Trophoblast cell (in vitro differentiated cells and primary cell): Measurements from ENCODE around the gene CACNA2D3.

Source experiments
- DNase-seq, 2 donors: peaks; one replicate each; pipeline ENCODE4 v3.0.0-alpha.2; 2016
- H2AFZ ChIP-seq: 2 replicates; pipeline ENCODE4 v1.6.1; 2013; ENCODE audit warnings: low read length, moderate library complexity, mild to moderate bottlenecking; ENCODE audit not compliant: insufficient read depth, poor library complexity
- H2AK5ac ChIP-seq: 2 replicates; pipeline ENCODE4 v1.6.1; 2013; ENCODE audit warnings: mild to moderate bottlenecking, low read length
- H2BK120ac ChIP-seq: 2 replicates; pipeline ENCODE4 v1.6.1; 2013; ENCODE audit warnings: low read length, mild to moderate bottlenecking, moderate library complexity; ENCODE audit not compliant: insufficient read depth, poor library complexity
- H2BK12ac ChIP-seq: 2 replicates; pipeline ENCODE4 v1.6.1; 2013; ENCODE audit warnings: mild to moderate bottlenecking, low read length, moderate library complexity
- H2BK5ac ChIP-seq: 2 replicates; pipeline ENCODE4 v1.6.1; 2013; ENCODE audit warnings: low read length, low read depth, moderate library complexity, mild to moderate bottlenecking; ENCODE audit not compliant: poor library complexity
- H3K14ac ChIP-seq: 2 replicates; pipeline ENCODE4 v1.6.1; 2013; ENCODE audit warnings: mild to moderate bottlenecking, low read length
- H3K18ac ChIP-seq: 2 replicates; pipeline ENCODE4 v1.6.1; 2013; ENCODE audit warnings: mild to moderate bottlenecking, low read length
- H3K23ac ChIP-seq: 2 replicates; pipeline ENCODE4 v1.6.1; 2013; ENCODE audit warnings: low read length
- H3K27ac ChIP-seq: 2 replicates; pipeline ENCODE4 v1.5.1; 2013; ENCODE audit warnings: low read depth, mild to moderate bottlenecking, inconsistent platforms, low read length, moderate library complexity
- H3K27me3 ChIP-seq: 2 replicates; pipeline ENCODE4 v1.6.1; 2013; ENCODE audit warnings: inconsistent platforms, mild to moderate bottlenecking, low read length, moderate library complexity; ENCODE audit not compliant: insufficient read depth
- H3K36me3 ChIP-seq, 2 experiments: 1 replicate in 1 of 2; 2 replicates in 1 of 2; pipeline ENCODE4 v1.6.1; 2013; ENCODE audit warnings: low read length in 2 of 2, mild to moderate bottlenecking in 2 of 2, moderate library complexity in 1 of 2; ENCODE audit not compliant: insufficient read depth in 2 of 2, control insufficient read depth in 1 of 2
- H3K4ac ChIP-seq: 2 replicates; pipeline ENCODE4 v1.6.1; 2013; ENCODE audit warnings: low read depth, mild to moderate bottlenecking, low read length, moderate library complexity
- H3K4me1 ChIP-seq, 2 experiments: 1 replicate in 1 of 2; 2 replicates in 1 of 2; pipeline ENCODE4 v1.6.1; 2013; ENCODE audit warnings: low read length in 2 of 2, mild to moderate bottlenecking in 2 of 2, moderate library complexity in 1 of 2; ENCODE audit not compliant: insufficient read depth in 2 of 2, control insufficient read depth in 1 of 2
- H3K4me2 ChIP-seq: 2 replicates; pipeline ENCODE4 v1.6.1; 2013; ENCODE audit warnings: inconsistent platforms, mild to moderate bottlenecking, low read length, moderate library complexity
- H3K4me3 ChIP-seq: 2 replicates; pipeline ENCODE4 v1.5.1; 2013; ENCODE audit warnings: mild to moderate bottlenecking, low read depth, low read length, inconsistent platforms
- H3K79me1 ChIP-seq: one replicate; pipeline ENCODE4 v1.6.1; 2013; ENCODE audit warnings: low read length
- H3K79me2 ChIP-seq: 2 replicates; pipeline ENCODE4 v1.6.1; 2013; ENCODE audit warnings: low read length, mild to moderate bottlenecking; ENCODE audit not compliant: control insufficient read depth, insufficient read depth, poor library complexity
- H3K9ac ChIP-seq: 2 replicates; pipeline ENCODE4 v1.6.1; 2013; ENCODE audit warnings: mild to moderate bottlenecking, low read length
- H3K9me3 ChIP-seq: 2 replicates; pipeline ENCODE4 v1.6.1; 2013; ENCODE audit warnings: low read depth, mild to moderate bottlenecking, control low read depth, inconsistent platforms, low read length; ENCODE audit not compliant: insufficient read depth
- H4K12ac ChIP-seq: 2 replicates; pipeline ENCODE4 v1.6.1; 2013; ENCODE audit warnings: low read depth, mild to moderate bottlenecking, low read length, moderate library complexity
- H4K8ac ChIP-seq: 2 replicates; pipeline ENCODE4 v1.6.1; 2013; ENCODE audit warnings: low read depth, mild to moderate bottlenecking, low read length, moderate library complexity
- H4K91ac ChIP-seq: one replicate; pipeline ENCODE4 v1.6.1; 2013; ENCODE audit warnings: low read depth, mild to moderate bottlenecking, low read length, moderate library complexity
- WGBS: extraction: QIAGEN DNeasy Blood & Tissue Kit; methylation state at CpG from one replicate; pipeline ENCODE4 v1.1.7; 2013; ENCODE audit warnings: missing lambda C conversion rate; ENCODE audit not compliant: insufficient read length, insufficient coverage; ENCODE audit errors: extremely low coverage; 5-methylcytosine and 5-hydroxymethylcytosine counted together

CACNA2D3 gene

GRCh38 chr3:54621184-54621583 is 498.8 kb downstream of the CACNA2D3 start:
- Histone ChIP-seq H3K14ac (no peak overlapping the region), H3K79me1 (no peaks in the 10 kb centered on the region), H3K79me2 (no peaks in the 10 kb centered on the region), H2BK12ac (no peak overlapping the region), H2BK5ac (no peak overlapping the region), H3K27ac (no peak overlapping the region), H2AK5ac (no peak overlapping the region), H3K4me1 (peaks cover 0 to 3% of the 10 kb centered on the region in 2 experiments), H3K9me3 (peaks cover 2% of the 10 kb centered on the region), H2BK120ac (no peak overlapping the region), H3K27me3 (no peaks in the 10 kb centered on the region), H4K8ac (no peak overlapping the region), H3K9ac (no peak overlapping the region), H2AFZ (no peak overlapping the region), H3K23ac (no peak overlapping the region), H3K36me3 (no peaks in the 10 kb centered on the region), H4K12ac (no peak overlapping the region), H3K18ac (no peak overlapping the region), H3K4ac (no peak overlapping the region), H3K4me3 (no peak overlapping the region), H4K91ac (no peak overlapping the region), H3K4me2 (no peak overlapping the region)
- no peak for DNase-seq
- no CpG with 5 or more reads among the region's 8 CpGs for WGBS

- no peak for DNase-seq
- no peak overlapping the region for H3K23ac ChIP-seq
- H3K18ac ChIP-seq = no peak overlapping the region
- no peaks in the 10 kb centered on the region for H3K79me2 ChIP-seq
- H3K4me3 ChIP-seq = no peak overlapping the region
- H2AK5ac ChIP-seq = no peak overlapping the region
- no peak overlapping the region for H4K8ac ChIP-seq
- H3K9ac ChIP-seq = no peak overlapping the region
- H3K9me3 ChIP-seq = peaks cover 3% of the 10 kb centered on the region
- no peaks in the 10 kb centered on the region for H3K27me3 ChIP-seq
- H2BK5ac ChIP-seq = no peak overlapping the region
- no peak overlapping the region for H3K4ac ChIP-seq
- H4K12ac ChIP-seq = no peak overlapping the region
- no CpG with 5 or more reads among the region's 11 CpGs for WGBS
- no peak overlapping the region for H2AFZ ChIP-seq
- no peak overlapping the region for H3K14ac ChIP-seq
- no peak overlapping the region for H3K4me2 ChIP-seq
- peaks cover 0 to 3% of the 10 kb centered on the region in 2 experiments for H3K4me1 ChIP-seq
- no peak overlapping the region for H3K27ac ChIP-seq
- H3K36me3 ChIP-seq = no peaks in the 10 kb centered on the region
- H3K79me1 ChIP-seq = no peaks in the 10 kb centered on the region
- H2BK12ac ChIP-seq = no peak overlapping the region
- no peak overlapping the region for H2BK120ac ChIP-seq
- H4K91ac ChIP-seq = no peak overlapping the region
These were observed 500.3 kb downstream of the CACNA2D3 start for GRCh38 chr3:54622678-54623077.

- no peak overlapping the region for H4K12ac ChIP-seq
- H3K4me1 ChIP-seq = peaks cover 5 to 9% of the 10 kb centered on the region in 2 experiments
- H3K9me3 ChIP-seq = peaks cover 1% of the 10 kb centered on the region
- no peak overlapping the region for H3K18ac ChIP-seq
- no peaks in the 10 kb centered on the region for H3K27me3 ChIP-seq
- H2AK5ac ChIP-seq = no peak overlapping the region
- H3K79me2 ChIP-seq = no peaks in the 10 kb centered on the region
- no peak overlapping the region for H2BK12ac ChIP-seq
- no peak overlapping the region for H2AFZ ChIP-seq
- no peak overlapping the region for H3K4me3 ChIP-seq
- no peak overlapping the region for H3K27ac ChIP-seq
- no CpG with 5 or more reads among the region's 43 CpGs for WGBS
- no peak overlapping the region for H3K4ac ChIP-seq
- H4K91ac ChIP-seq = no peak overlapping the region
- H2BK120ac ChIP-seq = no peak overlapping the region
- H3K23ac ChIP-seq = no peak overlapping the region
- no peaks in the 10 kb centered on the region for H3K79me1 ChIP-seq
- H2BK5ac ChIP-seq = no peak overlapping the region
- no peak overlapping the region for H4K8ac ChIP-seq
- no peak overlapping the region for H3K9ac ChIP-seq
- no peak overlapping the region for H3K4me2 ChIP-seq
- no peaks in the 10 kb centered on the region for H3K36me3 ChIP-seq
- H3K14ac ChIP-seq = no peak overlapping the region
- DNase-seq = no peak
These were observed 503.7 kb downstream of the CACNA2D3 start for GRCh38 chr3:54625805-54626787.

- H3K27me3 ChIP-seq = no peaks in the 10 kb centered on the region
- no peaks in the 10 kb centered on the region for H3K79me2 ChIP-seq
- no peak overlapping the region for H3K4ac ChIP-seq
- no peak overlapping the region for H2AK5ac ChIP-seq
- H2BK5ac ChIP-seq = no peak overlapping the region
- H3K9me3 ChIP-seq = peaks cover 1% of the 10 kb centered on the region
- no peaks in the 10 kb centered on the region for H3K36me3 ChIP-seq
- H3K4me3 ChIP-seq = no peak overlapping the region
- H3K9ac ChIP-seq = no peak overlapping the region
- no peak overlapping the region for H4K91ac ChIP-seq
- H3K4me1 ChIP-seq = peaks cover 5 to 9% of the 10 kb centered on the region in 2 experiments
- H2BK120ac ChIP-seq = no peak overlapping the region
- H3K23ac ChIP-seq = no peak overlapping the region
- H4K8ac ChIP-seq = no peak overlapping the region
- no peak overlapping the region for H3K14ac ChIP-seq
- no peaks in the 10 kb centered on the region for H3K79me1 ChIP-seq
- H3K4me2 ChIP-seq = no peak overlapping the region
- H3K18ac ChIP-seq = no peak overlapping the region
- no peak overlapping the region for H4K12ac ChIP-seq
- no peak overlapping the region for H2BK12ac ChIP-seq
- WGBS = no CpG with 5 or more reads among the region's 3 CpGs
- DNase-seq = peak in 1 of 2 donors; percentile 13
- no peak overlapping the region for H2AFZ ChIP-seq
- H3K27ac ChIP-seq = no peak overlapping the region
These were observed 506.6 kb downstream of the CACNA2D3 start for GRCh38 chr3:54628888-54629441.
